Body of pancreas (tissue), 4 donors: Measurements from ENCODE around the gene TGM2. TPM values are rescaled to one million over a fixed set of nuclear protein-coding genes. Genes with fewer than 3 reads are reported as not detected.

Experiments used
- ATAC-seq: fragments of 150-250 bp; one replicate; pipeline ENCODE4 v1.9.1; 2016
- DNase-seq, 4 donors: peaks; one replicate each; pipeline ENCODE4 v3.0.0-alpha.2; 2019
- H3K27ac ChIP-seq, 4 donors: fragments of 200-600 bp; sonication (generic); 1 replicate in 3 of 4; 2 replicates in 1 of 4; pipeline versions ENCODE4 v1.5.1 to v1.6.1; 2016 to 2019; ENCODE audit warnings: mild to moderate bottlenecking in 1 of 4, mixed read lengths in 1 of 4, moderate library complexity in 1 of 4
- H3K27me3 ChIP-seq, 2 donors: fragments of 200-600 bp; sonication (generic); one replicate each; pipeline ENCODE4 v1.6.0; 2016; ENCODE audit warnings: mild to moderate bottlenecking in 1 of 2
- H3K36me3 ChIP-seq, 2 donors: fragments of 200-600 bp; sonication (generic); replicated peaks in 1 of 2; 2 replicates each; pipeline ENCODE4 v1.5.1; 2016; ENCODE audit warnings: low read depth in 2 of 2; ENCODE audit not compliant: insufficient read depth in 1 of 2
- H3K4me1 ChIP-seq: fragments of 200-600 bp; sonication (generic); one replicate; pipeline ENCODE4 v1.6.0; 2016
- H3K4me3 ChIP-seq, 2 donors: fragments of 200-600 bp; sonication (generic); 1 replicate in 1 of 2; 2 replicates in 1 of 2; pipeline ENCODE4 v1.5.1; 2016 to 2019
- H3K9me3 ChIP-seq, 3 donors: fragments of 200-600 bp; sonication (generic); 1 replicate in 2 of 3; 2 replicates in 1 of 3; pipeline ENCODE4 v1.5.1; 2016
- CTCF ChIP-seq, 7 experiments: fragments of 450-650 bp in 4 of 7; fragments of 200-600 bp in 3 of 7; sonication (generic) in 3 of 7; IDR thresholded peaks; one replicate each; pipeline ENCODE4 v1.5.1; 2016 to 2019; ENCODE audit warnings: antibody characterized with exemption in 7 of 7
- POLR2A ChIP-seq, 3 donors: fragments of 450-650 bp; IDR thresholded peaks; one replicate each; pipeline ENCODE4 v1.6.1; 2016; ENCODE audit warnings: antibody characterized with exemption in 3 of 3, mild to moderate bottlenecking in 2 of 3
- WGBS, 2 donors: methylation state at CpG; one replicate each; pipeline ENCODE4 v1.1.5; 2017; 5-methylcytosine and 5-hydroxymethylcytosine counted together
- intact Hi-C: fragments of 100-400 bp; cut with DNase I; formaldehyde crosslinking; loops from one replicate; pipeline ENCODE4 v1.15.1; 2023
- total RNA-seq, 2 donors: library from RNA; depleted of rRNA; stranded (reverse); fragments of >200 nt; gene quantifications; one replicate each; pipeline ENCODE4 v1.1.0, GENCODE V29; 2016

TGM2 gene
- total RNA-seq, 2 donors from 2014 or later = 17.1 to 27.5 TPM

GRCh38 chr20:38170826-38171674 lies 6.0 kb upstream of the TGM2 start:
- H3K4me1 ChIP-seq = no peaks in the 10 kb centered on the region
- TF ChIP-seq CTCF (IDR thresholded peaks at IDR 0.05) (no peak), POLR2A (IDR thresholded peaks at IDR 0.05) (no peak)
- H3K27me3 ChIP-seq = no peaks in the 10 kb centered on the region
- H3K27ac ChIP-seq = no peak overlapping the region
- H3K4me3 ChIP-seq = no peak overlapping the region
- 51 to 54% methylated on average over 11 of the region's 11 CpGs for WGBS, 2 donors
- DNase-seq (no peak), ATAC-seq (peak; percentile 31)
- intact Hi-C loops = no loop called here
- no peaks in the 10 kb centered on the region for H3K36me3 ChIP-seq
- no peaks in the 10 kb centered on the region for H3K9me3 ChIP-seq

GRCh38 chr20:38170219-38170825 lies 5.3 kb upstream of the TGM2 start:
- peaks cover 7% of the 10 kb centered on the region for H3K4me1 ChIP-seq
- TF ChIP-seq POLR2A (IDR thresholded peaks at IDR 0.05) (no peak), CTCF (IDR thresholded peaks at IDR 0.05) (no peak)
- H3K27me3 ChIP-seq = no peaks in the 10 kb centered on the region
- no peaks in the 10 kb centered on the region for H3K9me3 ChIP-seq
- intact Hi-C loops = no loop called here
- ATAC-seq = no peak
- WGBS, 2 donors = 59 to 67% methylated on average over 4 to 8 of the region's 8 CpGs
- no peak for DNase-seq
- H3K36me3 ChIP-seq = no peaks in the 10 kb centered on the region
- no peak overlapping the region for H3K27ac ChIP-seq
- H3K4me3 ChIP-seq = no peak overlapping the region

DNA sequence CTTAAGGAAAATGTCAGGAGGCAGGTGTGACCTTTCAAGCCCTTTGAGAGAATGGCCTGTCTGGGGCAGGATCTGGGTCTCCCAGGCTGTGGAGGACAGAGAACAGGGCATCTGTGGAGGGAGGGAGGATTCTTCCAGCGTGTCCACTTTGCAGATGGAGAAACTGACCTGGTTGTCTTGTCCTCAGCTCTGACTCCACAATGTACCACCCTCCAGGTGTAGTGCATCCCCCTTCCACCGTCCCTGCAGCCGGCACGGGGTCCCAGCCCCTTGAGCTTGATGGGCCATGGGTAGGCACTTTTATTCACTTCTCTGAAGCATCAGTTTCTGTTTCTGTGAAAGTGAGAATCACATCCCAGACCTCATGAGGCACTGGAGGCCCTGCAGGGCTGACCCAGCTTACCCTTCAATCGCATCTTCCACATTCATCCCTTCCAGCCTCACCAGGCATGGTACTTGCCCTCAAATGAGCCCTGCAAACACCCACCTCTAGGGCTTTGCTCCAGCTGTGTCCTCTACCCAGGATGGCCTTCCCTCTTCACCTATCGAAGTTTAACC lies 4.6 kb upstream of the TGM2 start:
- Histone ChIP-seq H3K27ac (no peak overlapping the region), H3K4me1 (peaks cover 13% of the 10 kb centered on the region)
- no peak for DNase-seq

GRCh38 chr20:38168791-38169589 lies 3.9 kb upstream of the TGM2 start:
- peak in 1 of 4 donors; percentile 45 for DNase-seq
- intact Hi-C loops = loop anchor here (5.0 kb wide), 1 partner anchor 112 kb away; no protein-coding TSS in a partner anchor
- whole genome bisulfite sequencing, 2 donors = 66 to 85% methylated on average over 7 to 8 of the region's 8 CpGs

More for the DNA sequence above, 4.6 kb upstream of the TGM2 start:
- Histone ChIP-seq H3K27me3 (no peaks in the 10 kb centered on the region), H3K4me3 (no peak overlapping the region), H3K36me3 (no peaks in the 10 kb centered on the region), H3K9me3 (no peaks in the 10 kb centered on the region)
- ATAC-seq = no peak
- TF ChIP-seq CTCF (IDR thresholded peaks at IDR 0.05) (no peak), POLR2A (IDR thresholded peaks at IDR 0.05) (no peak)
- intact Hi-C loops = loop anchor here (5.0 kb wide), 1 partner anchor 112 kb away; no protein-coding TSS in a partner anchor
- 74 to 81% methylated on average over 6 of the region's 6 CpGs for WGBS, 2 donors

More at GRCh38 chr20:38168791-38169589, 3.9 kb upstream of the TGM2 start:
- Histone ChIP-seq H3K4me3 (no peak overlapping the region), H3K9me3 (no peaks in the 10 kb centered on the region), H3K4me1 (peaks cover 13% of the 10 kb centered on the region), H3K27ac (peak overlapping the region in 3 of 4 donors; percentile 15 to 42 (median 18)), H3K27me3 (no peaks in the 10 kb centered on the region), H3K36me3 (no peaks in the 10 kb centered on the region)
- no peak for ATAC-seq
- no peak for TF ChIP-seq POLR2A (IDR thresholded peaks at IDR 0.05)
- no peak for TF ChIP-seq CTCF (IDR thresholded peaks at IDR 0.05)
